GM12892 (cell line): ENCODE results near the gene DENND1B.

Experiments used
- POLR2AphosphoS5 ChIP-seq: IDR thresholded peaks from 2 replicates; pipeline ENCODE4 v1.6.1; 2011; ENCODE audit warnings: low read depth, low read length, control low read depth
- TAF1 ChIP-seq: IDR thresholded peaks from 2 replicates; pipeline ENCODE4 v1.6.1; 2011; ENCODE audit warnings: low read depth, mild to moderate bottlenecking, control low read depth, low read length, borderline replicate concordance

- TF ChIP-seq TAF1: no peak
- TF ChIP-seq POLR2AphosphoS5: no peak
Observed at GRCh38 chr1:197685785-197686184, 89.5 kb downstream of the DENND1B start.
